HUES64 (cell line): ENCODE results near the gene SKAP2.

Source experiments
- H3K27ac ChIP-seq: 2 replicates; pipeline ENCODE4 v1.7.0; 2013; ENCODE audit warnings: low read depth, low read length, inconsistent platforms
- H3K27me3 ChIP-seq: 2 replicates; pipeline ENCODE4 v1.6.1; 2013; ENCODE audit warnings: mild to moderate bottlenecking, low read length; ENCODE audit not compliant: insufficient read depth
- H3K36me3 ChIP-seq: 2 replicates; pipeline ENCODE4 v1.6.1; 2013; ENCODE audit warnings: mild to moderate bottlenecking, low read length; ENCODE audit not compliant: insufficient read depth
- H3K4me1 ChIP-seq: 2 replicates; pipeline ENCODE4 v1.6.1; 2013; ENCODE audit warnings: mild to moderate bottlenecking, low read length, moderate library complexity; ENCODE audit not compliant: insufficient read depth
- H3K4me3 ChIP-seq: 2 replicates; pipeline ENCODE4 v1.5.1; 2013; ENCODE audit warnings: mild to moderate bottlenecking, low read length, moderate library complexity
- H3K9ac ChIP-seq: 2 replicates; pipeline ENCODE4 v1.6.1; 2013; ENCODE audit warnings: mild to moderate bottlenecking, low read depth, low read length
- H3K9me3 ChIP-seq: 2 replicates; pipeline ENCODE4 v1.6.1; 2013; ENCODE audit warnings: low read depth, low read length; ENCODE audit not compliant: insufficient read depth
- WGBS: fragments of 150-250, 120-280 bp; methylation state at CpG from one replicate; pipeline ENCODE4 v1.1.7; 2013; ENCODE audit warnings: missing lambda C conversion rate; 5-methylcytosine and 5-hydroxymethylcytosine counted together

Gene SKAP2

DNA sequence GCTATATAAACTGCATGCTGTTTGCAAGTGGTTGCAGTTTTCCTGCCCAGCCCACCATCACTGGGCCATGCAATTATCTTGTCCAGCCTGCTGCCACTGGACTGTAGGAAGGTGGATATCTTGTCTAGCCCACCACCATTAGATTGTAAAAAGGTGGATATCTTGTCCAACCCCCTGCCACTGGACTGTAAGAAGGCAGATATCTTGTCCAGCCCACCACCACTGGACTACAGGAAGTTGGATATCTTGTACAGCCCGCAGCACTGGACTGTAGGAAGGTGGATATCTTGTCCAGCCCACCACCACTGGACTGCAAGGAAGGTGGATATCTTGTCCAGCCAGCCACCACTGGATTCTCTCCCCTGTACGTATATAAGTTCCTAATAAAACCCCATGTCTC lies 69.8 kb downstream of the SKAP2 start:
- Histone ChIP-seq H3K27ac (no peak overlapping the region), H3K4me3 (no peak overlapping the region), H3K27me3 (no peaks in the 10 kb centered on the region), H3K36me3 (no peaks in the 10 kb centered on the region), H3K9me3 (no peaks in the 10 kb centered on the region), H3K4me1 (no peaks in the 10 kb centered on the region), H3K9ac (no peak overlapping the region)
- WGBS: 98% methylated on average over 2 of the region's 2 CpGs

GRCh38 chr7:26792576-26792975 lies 71.8 kb downstream of the SKAP2 start:
- Histone ChIP-seq H3K9ac (no peak overlapping the region), H3K4me1 (no peaks in the 10 kb centered on the region), H3K36me3 (no peaks in the 10 kb centered on the region), H3K27ac (no peak overlapping the region), H3K4me3 (no peak overlapping the region), H3K27me3 (no peaks in the 10 kb centered on the region), H3K9me3 (no peaks in the 10 kb centered on the region)

DNA sequence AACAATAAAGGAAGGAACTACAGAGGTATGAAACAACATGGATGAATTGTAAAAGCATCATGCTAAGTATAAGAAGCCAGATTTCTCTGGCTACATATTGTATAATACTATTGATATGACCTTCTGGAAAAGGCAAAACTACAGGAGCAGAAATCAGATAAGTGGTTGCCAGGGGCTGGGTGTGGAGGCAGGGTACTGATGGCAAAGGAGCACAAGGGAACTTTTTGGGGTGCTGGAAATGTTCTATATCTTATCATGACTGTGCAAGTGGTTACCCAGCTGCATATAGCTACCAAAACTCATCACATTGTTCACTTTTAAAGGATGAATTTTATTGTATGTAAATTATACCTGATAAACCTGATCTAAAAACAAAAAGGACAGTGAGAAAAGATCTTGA lies 72.4 kb downstream of the SKAP2 start:
- Histone ChIP-seq H3K9ac (no peak overlapping the region), H3K36me3 (no peaks in the 10 kb centered on the region), H3K27me3 (no peaks in the 10 kb centered on the region), H3K4me3 (no peak overlapping the region), H3K4me1 (no peaks in the 10 kb centered on the region), H3K9me3 (no peaks in the 10 kb centered on the region), H3K27ac (no peak overlapping the region)

DNA sequence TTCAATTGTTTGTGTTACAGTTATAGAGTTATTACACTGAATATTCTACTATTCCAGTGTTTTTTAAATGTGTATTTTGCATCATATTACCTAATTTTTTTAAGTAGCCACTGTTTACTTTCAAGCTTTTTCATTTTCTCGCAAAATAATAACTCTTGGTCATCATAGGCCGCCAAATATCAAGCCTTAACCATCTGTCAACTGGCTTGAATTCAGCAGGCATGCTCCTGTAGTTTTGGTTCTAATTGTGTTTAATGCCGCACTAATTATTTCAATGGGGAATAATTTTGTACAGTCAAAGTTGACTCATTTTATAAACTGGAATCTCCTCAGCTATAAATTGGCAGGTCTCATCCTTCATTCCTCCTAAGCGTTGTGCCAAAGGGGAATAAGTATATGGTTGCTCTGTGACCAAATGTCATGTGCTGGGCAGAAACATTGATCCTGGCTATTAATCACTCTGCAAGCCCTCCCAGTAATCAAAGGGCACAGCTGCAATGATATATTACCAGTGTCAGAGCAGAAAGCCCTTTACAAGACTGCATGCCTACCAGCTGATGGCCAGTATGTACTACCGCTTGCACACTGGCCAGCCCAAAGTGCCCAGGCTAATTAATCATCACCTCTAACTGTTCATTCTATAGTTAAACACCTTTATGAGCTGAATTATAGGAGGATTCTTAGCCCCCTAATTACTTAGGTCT lies 74.8 kb downstream of the SKAP2 start:
- Histone ChIP-seq H3K4me3 (no peak overlapping the region), H3K9me3 (no peaks in the 10 kb centered on the region), H3K4me1 (peaks cover 3% of the 10 kb centered on the region; the same call in 1 of the 2 replicates), H3K27me3 (no peaks in the 10 kb centered on the region), H3K9ac (no peak overlapping the region), H3K27ac (no peak overlapping the region), H3K36me3 (no peaks in the 10 kb centered on the region)
- WGBS: 94% methylated on average over 5 of the region's 5 CpGs

- Histone ChIP-seq H3K27me3 (no peaks in the 10 kb centered on the region), H3K9me3 (no peaks in the 10 kb centered on the region), H3K9ac (no peak overlapping the region), H3K36me3 (no peaks in the 10 kb centered on the region), H3K4me3 (no peak overlapping the region), H3K27ac (no peak overlapping the region), H3K4me1 (peaks cover 11% of the 10 kb centered on the region)
- 80% methylated on average over 6 of the region's 6 CpGs for WGBS
These were observed 76.7 kb downstream of the SKAP2 start for GRCh38 chr7:26787701-26788100.

DNA sequence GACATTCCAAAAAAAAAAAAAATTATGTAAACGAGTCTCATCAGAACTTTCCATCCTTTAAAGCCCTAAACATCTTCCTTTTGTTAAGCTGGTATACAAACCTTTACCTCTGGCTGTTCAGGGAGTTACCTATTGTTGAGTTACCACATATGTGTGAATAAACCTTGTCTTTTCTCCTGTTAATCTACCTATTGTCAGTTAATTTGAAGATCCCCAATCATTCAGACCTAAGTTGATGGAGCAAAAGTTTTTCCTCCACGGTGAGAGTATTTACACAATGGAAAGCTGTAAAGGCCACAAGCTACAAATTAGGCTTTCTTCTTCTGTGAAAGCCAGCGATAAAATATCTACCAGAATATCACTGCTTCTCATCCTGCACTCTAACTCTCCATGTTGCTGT lies 80.3 kb downstream of the SKAP2 start:
- Histone ChIP-seq H3K36me3 (no peaks in the 10 kb centered on the region), H3K27ac (peak overlapping the region; percentile 85; the same call in 1 of the 2 replicates), H3K4me3 (peak overlapping the region; percentile 16; the same call in 1 of the 2 replicates), H3K9ac (no peak overlapping the region), H3K27me3 (no peaks in the 10 kb centered on the region), H3K4me1 (peaks cover 16% of the 10 kb centered on the region), H3K9me3 (no peaks in the 10 kb centered on the region)
- 27% methylated on average over 3 of the region's 3 CpGs for WGBS

- Histone ChIP-seq H3K4me3 (no peak overlapping the region), H3K9ac (no peak overlapping the region), H3K27ac (no peak overlapping the region), H3K36me3 (no peaks in the 10 kb centered on the region), H3K27me3 (no peaks in the 10 kb centered on the region), H3K4me1 (peaks cover 16% of the 10 kb centered on the region), H3K9me3 (no peaks in the 10 kb centered on the region)
- 100% methylated on average over 1 of the region's 2 CpGs for WGBS
These were observed 81.9 kb downstream of the SKAP2 start for GRCh38 chr7:26782501-26782900.

DNA sequence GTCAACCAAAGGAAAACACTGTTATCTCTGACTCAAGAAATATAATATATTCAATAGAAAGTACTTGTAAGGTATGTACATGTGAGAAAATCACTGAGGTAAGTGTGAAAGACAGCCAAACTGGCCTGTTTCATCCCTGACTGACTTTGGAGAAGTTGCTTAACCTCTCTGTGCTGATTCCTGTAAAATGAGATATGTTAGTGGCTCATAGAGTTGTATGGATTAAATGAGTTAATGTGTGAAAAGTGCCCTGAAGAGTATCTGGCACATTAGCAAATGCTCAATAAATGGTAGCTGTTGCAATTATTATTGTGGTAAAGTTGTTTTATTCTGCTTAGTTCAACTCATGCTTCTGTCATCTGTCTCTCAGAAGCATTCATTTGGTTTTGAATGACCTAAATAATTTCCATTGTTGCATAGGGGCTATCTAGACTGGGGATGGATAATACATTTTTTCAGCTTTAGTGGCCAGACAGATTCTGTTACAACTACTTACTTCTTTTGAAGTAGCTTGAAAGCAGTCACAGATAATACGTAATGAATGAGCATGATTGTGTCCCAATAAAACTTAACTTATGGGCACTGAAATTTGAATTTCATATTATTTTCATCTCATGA lies 84.3 kb downstream of the SKAP2 start:
- H3K9me3 ChIP-seq: no peaks in the 10 kb centered on the region
- peaks cover 16% of the 10 kb centered on the region for H3K4me1 ChIP-seq
- 100% methylated on average over 1 of the region's 1 CpG for WGBS
- no peak overlapping the region for H3K27ac ChIP-seq
- H3K27me3 ChIP-seq: no peaks in the 10 kb centered on the region
- no peak overlapping the region for H3K4me3 ChIP-seq
- H3K36me3 ChIP-seq: no peaks in the 10 kb centered on the region
- no peak overlapping the region for H3K9ac ChIP-seq

DNA sequence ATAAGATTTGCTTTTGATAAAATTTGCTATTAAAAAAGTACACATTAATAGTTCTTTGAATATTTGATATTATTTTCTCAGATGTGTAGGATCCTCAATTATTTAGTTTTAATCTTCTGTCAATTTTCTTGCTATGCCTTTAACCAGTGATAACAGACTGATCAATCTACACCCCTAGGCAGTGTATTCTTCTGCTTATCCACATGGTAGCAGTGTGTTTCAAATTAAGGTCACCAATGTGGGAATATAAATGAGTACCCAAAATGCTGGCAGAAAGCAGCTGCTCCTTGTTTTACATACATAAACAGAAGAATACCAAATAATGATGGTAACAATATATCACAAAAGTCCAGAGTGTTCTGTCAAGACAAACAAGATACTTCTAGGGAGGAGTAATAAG lies 87.0 kb downstream of the SKAP2 start:
- Histone ChIP-seq H3K27me3 (no peaks in the 10 kb centered on the region), H3K9ac (no peak overlapping the region), H3K4me3 (no peak overlapping the region)

GRCh38 chr7:26760501-26760900 lies 103.9 kb downstream of the SKAP2 start:
- Histone ChIP-seq H3K9ac (no peak overlapping the region), H3K4me3 (no peak overlapping the region)
- 100% methylated on average over 1 of the region's 1 CpG for WGBS

More for the DNA sequence above, 87.0 kb downstream of the SKAP2 start:
- no peaks in the 10 kb centered on the region for H3K36me3 ChIP-seq
- H3K9me3 ChIP-seq: no peaks in the 10 kb centered on the region
- no peak overlapping the region for H3K27ac ChIP-seq
- peaks cover 12% of the 10 kb centered on the region; the same call in 1 of the 2 replicates for H3K4me1 ChIP-seq

GRCh38 chr7:26759108-26759507 lies 105.3 kb downstream of the SKAP2 start:
- no peak overlapping the region for H3K4me3 ChIP-seq
- no peak overlapping the region for H3K9ac ChIP-seq
- WGBS: 93% methylated on average over 2 of the region's 2 CpGs
- no peaks in the 10 kb centered on the region for H3K4me1 ChIP-seq
- no peaks in the 10 kb centered on the region for H3K27me3 ChIP-seq
- no peaks in the 10 kb centered on the region for H3K36me3 ChIP-seq
- no peak overlapping the region for H3K27ac ChIP-seq
- H3K9me3 ChIP-seq: no peaks in the 10 kb centered on the region

More at GRCh38 chr7:26760501-26760900, 103.9 kb downstream of the SKAP2 start:
- Histone ChIP-seq H3K36me3 (no peaks in the 10 kb centered on the region), H3K9me3 (no peaks in the 10 kb centered on the region), H3K4me1 (no peaks in the 10 kb centered on the region), H3K27ac (no peak overlapping the region), H3K27me3 (no peaks in the 10 kb centered on the region)
